ENCODE results near the gene PPP1R37.

DNA sequence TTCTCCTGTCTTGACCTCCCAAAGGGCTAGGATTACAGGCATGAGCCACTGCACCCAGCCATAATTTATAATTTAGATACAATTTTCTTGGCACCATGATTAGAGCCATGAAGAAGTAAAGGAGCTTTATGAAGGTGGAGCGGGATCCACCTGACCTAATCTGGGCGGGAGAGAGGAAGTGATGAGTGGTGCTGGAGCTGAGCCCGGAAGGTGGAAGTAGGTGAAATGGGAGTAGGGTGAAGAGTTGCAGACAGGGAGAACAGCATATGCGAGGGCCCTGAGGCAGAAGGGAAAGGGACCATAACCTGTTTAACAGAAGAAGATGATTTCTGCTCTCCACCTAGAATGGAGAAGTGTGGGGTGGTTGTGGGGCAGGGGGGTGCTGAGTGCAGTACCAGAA, 89.8 kb downstream of the PPP1R37 start:
- TF ChIP-seq, protein P1, sequence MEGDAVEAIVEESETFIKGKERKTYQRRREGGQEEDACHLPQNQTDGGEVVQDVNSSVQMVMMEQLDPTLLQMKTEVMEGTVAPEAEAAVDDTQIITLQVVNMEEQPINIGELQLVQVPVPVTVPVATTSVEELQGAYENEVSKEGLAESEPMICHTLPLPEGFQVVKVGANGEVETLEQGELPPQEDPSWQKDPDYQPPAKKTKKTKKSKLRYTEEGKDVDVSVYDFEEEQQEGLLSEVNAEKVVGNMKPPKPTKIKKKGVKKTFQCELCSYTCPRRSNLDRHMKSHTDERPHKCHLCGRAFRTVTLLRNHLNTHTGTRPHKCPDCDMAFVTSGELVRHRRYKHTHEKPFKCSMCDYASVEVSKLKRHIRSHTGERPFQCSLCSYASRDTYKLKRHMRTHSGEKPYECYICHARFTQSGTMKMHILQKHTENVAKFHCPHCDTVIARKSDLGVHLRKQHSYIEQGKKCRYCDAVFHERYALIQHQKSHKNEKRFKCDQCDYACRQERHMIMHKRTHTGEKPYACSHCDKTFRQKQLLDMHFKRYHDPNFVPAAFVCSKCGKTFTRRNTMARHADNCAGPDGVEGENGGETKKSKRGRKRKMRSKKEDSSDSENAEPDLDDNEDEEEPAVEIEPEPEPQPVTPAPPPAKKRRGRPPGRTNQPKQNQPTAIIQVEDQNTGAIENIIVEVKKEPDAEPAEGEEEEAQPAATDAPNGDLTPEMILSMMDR (IDR thresholded peaks at IDR 0.05) = no peak
- TF ChIP-seq EP300 (IDR thresholded peaks at IDR 0.05) (no peak), POLR2A (IDR thresholded peaks at IDR 0.05) (no peak)

Measured in tibial nerve (tissue), 4 donors.